DND-41 (cell line): ENCODE results near the gene ZNF860.
A peak's percentile ranks its signal among the peaks of the same experiment; 100 is the strongest.

Source experiments
- ATAC-seq: fragments of 200-7000 bp; cut with Tn5 transposase; 3 replicates; pipeline ENCODE4 v1.9.1; 2021; ENCODE audit warnings: low read depth; ENCODE audit not compliant: insufficient read depth
- DNase-seq: peaks from one replicate; pipeline ENCODE4 v3.0.0-alpha.2; 2020
- H2AFZ ChIP-seq: 2 replicates; pipeline ENCODE4 v1.6.0; 2012; ENCODE audit warnings: low read depth, low read length
- H3K27ac ChIP-seq: 2 replicates; pipeline ENCODE4 v1.5.1; 2012; ENCODE audit warnings: low read length, inconsistent platforms
- H3K27me3 ChIP-seq: fragments of 200-600 bp; sonication (generic); 2 replicates; pipeline ENCODE4 v1.6.0; 2012; ENCODE audit warnings: low read length, mild to moderate bottlenecking, inconsistent platforms; ENCODE audit not compliant: insufficient read depth, poor library complexity
- H3K36me3 ChIP-seq: 2 replicates; pipeline ENCODE4 v1.5.1; 2012; ENCODE audit warnings: low read length, inconsistent platforms; ENCODE audit not compliant: insufficient read depth
- H3K4me1 ChIP-seq: 2 replicates; pipeline ENCODE4 v1.5.1; 2012; ENCODE audit warnings: mild to moderate bottlenecking, low read length; ENCODE audit not compliant: insufficient read depth
- H3K4me2 ChIP-seq: 2 replicates; pipeline ENCODE4 v1.6.0; 2012; ENCODE audit warnings: mild to moderate bottlenecking, moderate library complexity, low read length, inconsistent platforms; ENCODE audit not compliant: insufficient read depth
- H3K4me3 ChIP-seq, 2 experiments: fragments of 200-600 bp in 1 of 2; shearing (Covaris generic) in 1 of 2; 2 replicates each; pipeline ENCODE4 v1.5.1; 2012 to 2016; ENCODE audit warnings: inconsistent platforms in 2 of 2, low read length in 2 of 2, mild to moderate bottlenecking in 2 of 2, low read depth in 1 of 2, moderate library complexity in 1 of 2
- H3K79me2 ChIP-seq: 2 replicates; pipeline ENCODE4 v1.6.0; 2012; ENCODE audit warnings: low read length, inconsistent platforms; ENCODE audit not compliant: insufficient read depth
- H3K9ac ChIP-seq: 2 replicates; pipeline ENCODE4 v1.6.0; 2012; ENCODE audit warnings: low read depth, mild to moderate bottlenecking, inconsistent platforms, low read length, moderate library complexity
- H3K9me3 ChIP-seq: 2 replicates; pipeline ENCODE4 v1.5.1; 2012; ENCODE audit warnings: low read length, moderate library complexity, mild to moderate bottlenecking, inconsistent platforms; ENCODE audit not compliant: insufficient read depth, severe bottlenecking
- H4K20me1 ChIP-seq: 2 replicates; pipeline ENCODE4 v1.6.0; 2012; ENCODE audit warnings: low read length; ENCODE audit not compliant: insufficient read depth
- CTCF ChIP-seq: IDR thresholded peaks from 2 replicates; pipeline ENCODE4 v1.5.1; 2012; ENCODE audit warnings: borderline replicate concordance, low read length, moderate library complexity, mild to moderate bottlenecking; ENCODE audit not compliant: poor library complexity, severe bottlenecking; ENCODE audit errors: extremely low read depth
- EZH2 ChIP-seq: IDR thresholded peaks from 3 replicates; pipeline ENCODE4 v1.6.1; 2012; ENCODE audit warnings: borderline replicate concordance, low read depth, mild to moderate bottlenecking, moderate library complexity, low read length, inconsistent platforms; ENCODE audit not compliant: severe bottlenecking

The ZNF860 gene

GRCh38 chr3:31943041-31943440 lies 38.5 kb upstream of the ZNF860 start:
- TF ChIP-seq EZH2 (no peak), CTCF (no peak)
- Histone ChIP-seq H2AFZ (no peak overlapping the region), H3K27me3 (no peaks in the 10 kb centered on the region), H3K4me2 (no peak overlapping the region), H3K9me3 (no peaks in the 10 kb centered on the region), H3K9ac (no peak overlapping the region), H3K79me2 (no peaks in the 10 kb centered on the region), H4K20me1 (no peaks in the 10 kb centered on the region), H3K4me3 (no peak overlapping the region), H3K4me1 (no peaks in the 10 kb centered on the region), H3K36me3 (no peaks in the 10 kb centered on the region), H3K27ac (no peak overlapping the region)
- no peak for ATAC-seq
- DNase-seq, result no peak

GRCh38 chr3:31945738-31946052 lies 35.9 kb upstream of the ZNF860 start:
- no peaks in the 10 kb centered on the region for H3K4me1 ChIP-seq
- no peak overlapping the region for H2AFZ ChIP-seq
- no peaks in the 10 kb centered on the region for H3K27me3 ChIP-seq
- H4K20me1 ChIP-seq, result no peaks in the 10 kb centered on the region
- no peaks in the 10 kb centered on the region for H3K79me2 ChIP-seq
- H3K4me2 ChIP-seq, result no peak overlapping the region
- no peak overlapping the region for H3K27ac ChIP-seq
- TF ChIP-seq EZH2, result no peak
- TF ChIP-seq CTCF, result no peak
- DNase-seq (no peak), ATAC-seq (no peak)
- no peak overlapping the region for H3K4me3 ChIP-seq
- no peak overlapping the region for H3K9ac ChIP-seq
- no peaks in the 10 kb centered on the region for H3K36me3 ChIP-seq
- H3K9me3 ChIP-seq, result no peaks in the 10 kb centered on the region

GRCh38 chr3:31946484-31947081 lies 35.0 kb upstream of the ZNF860 start:
- Histone ChIP-seq H2AFZ (peak overlapping the region; percentile 12; the same call in 1 of the 2 replicates), H3K9ac (no peak overlapping the region), H3K36me3 (no peaks in the 10 kb centered on the region), H3K4me2 (no peak overlapping the region), H3K27me3 (no peaks in the 10 kb centered on the region), H3K27ac (no peak overlapping the region), H3K4me1 (no peaks in the 10 kb centered on the region), H3K4me3 (no peak overlapping the region), H3K9me3 (no peaks in the 10 kb centered on the region), H3K79me2 (no peaks in the 10 kb centered on the region), H4K20me1 (no peaks in the 10 kb centered on the region)
- no peak for TF ChIP-seq EZH2
- no peak for TF ChIP-seq CTCF
- ATAC-seq, result peak; percentile 37; the same call in 1 of the 3 replicates
- no peak for DNase-seq

- Histone ChIP-seq H3K4me2 (no peak overlapping the region), H4K20me1 (no peaks in the 10 kb centered on the region), H3K27ac (no peak overlapping the region), H3K9ac (no peak overlapping the region), H3K9me3 (no peaks in the 10 kb centered on the region), H3K79me2 (no peaks in the 10 kb centered on the region), H3K27me3 (no peaks in the 10 kb centered on the region), H3K4me1 (no peaks in the 10 kb centered on the region), H3K36me3 (no peaks in the 10 kb centered on the region), H2AFZ (no peak overlapping the region), H3K4me3 (no peak overlapping the region)
- ATAC-seq (no peak), DNase-seq (no peak)
- no peak for TF ChIP-seq CTCF
- TF ChIP-seq EZH2, result no peak
Observed at GRCh38 chr3:31947162-31947561, 34.4 kb upstream of the ZNF860 start.
